ENCODE results near the gene TMUB1. TPM values are rescaled to one million over a fixed set of nuclear protein-coding genes. Genes with fewer than 3 reads are reported as not detected.

TMUB1 gene
- total RNA-seq, 1 experiment from 2014 or later: 51.2 TPM

GRCh38 chr7:151110236-151110940 lies 27.1 kb upstream of the TMUB1 start:
- intact Hi-C loops (cut with micrococcal nuclease; ENCODE audit: unreplicated experiment): loop anchor here (2.0 to 5.0 kb wide), 3 partner anchors 82 to 213 kb away; partner anchors contain the start of gene ABCB8
- Mint-ChIP-seq H3K4me3 (ENCODE audit: low read depth, unreplicated experiment) (no peak overlapping the region), H3K27ac (ENCODE audit: unreplicated experiment) (no peak overlapping the region), H3K9me3 (ENCODE audit: low read depth, unreplicated experiment) (no peaks in the 10 kb centered on the region), H3K4me1 (ENCODE audit: low read depth, unreplicated experiment) (no peaks in the 10 kb centered on the region), H3K36me3 (ENCODE audit: insufficient read depth, unreplicated experiment) (peaks cover 9% of the 10 kb centered on the region), H3K27me3 (ENCODE audit: unreplicated experiment) (no peaks in the 10 kb centered on the region)
- CTCF ChIA-PET: interaction anchor here (1.1 to 1.7 kb wide), 3 partner anchors 27 to 148 kb away, joined by 3 to 5 read pairs (median 4); partner anchors contain the start of genes ABCB8 and TMUB1
- BruUV-seq (replicated peaks): no TSS peak
- TF ChIP-seq, protein P1, sequence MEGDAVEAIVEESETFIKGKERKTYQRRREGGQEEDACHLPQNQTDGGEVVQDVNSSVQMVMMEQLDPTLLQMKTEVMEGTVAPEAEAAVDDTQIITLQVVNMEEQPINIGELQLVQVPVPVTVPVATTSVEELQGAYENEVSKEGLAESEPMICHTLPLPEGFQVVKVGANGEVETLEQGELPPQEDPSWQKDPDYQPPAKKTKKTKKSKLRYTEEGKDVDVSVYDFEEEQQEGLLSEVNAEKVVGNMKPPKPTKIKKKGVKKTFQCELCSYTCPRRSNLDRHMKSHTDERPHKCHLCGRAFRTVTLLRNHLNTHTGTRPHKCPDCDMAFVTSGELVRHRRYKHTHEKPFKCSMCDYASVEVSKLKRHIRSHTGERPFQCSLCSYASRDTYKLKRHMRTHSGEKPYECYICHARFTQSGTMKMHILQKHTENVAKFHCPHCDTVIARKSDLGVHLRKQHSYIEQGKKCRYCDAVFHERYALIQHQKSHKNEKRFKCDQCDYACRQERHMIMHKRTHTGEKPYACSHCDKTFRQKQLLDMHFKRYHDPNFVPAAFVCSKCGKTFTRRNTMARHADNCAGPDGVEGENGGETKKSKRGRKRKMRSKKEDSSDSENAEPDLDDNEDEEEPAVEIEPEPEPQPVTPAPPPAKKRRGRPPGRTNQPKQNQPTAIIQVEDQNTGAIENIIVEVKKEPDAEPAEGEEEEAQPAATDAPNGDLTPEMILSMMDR (IDR thresholded peaks at IDR 0.05; ENCODE audit: unreplicated experiment): no peak
- no peak for DNase-seq

DNA sequence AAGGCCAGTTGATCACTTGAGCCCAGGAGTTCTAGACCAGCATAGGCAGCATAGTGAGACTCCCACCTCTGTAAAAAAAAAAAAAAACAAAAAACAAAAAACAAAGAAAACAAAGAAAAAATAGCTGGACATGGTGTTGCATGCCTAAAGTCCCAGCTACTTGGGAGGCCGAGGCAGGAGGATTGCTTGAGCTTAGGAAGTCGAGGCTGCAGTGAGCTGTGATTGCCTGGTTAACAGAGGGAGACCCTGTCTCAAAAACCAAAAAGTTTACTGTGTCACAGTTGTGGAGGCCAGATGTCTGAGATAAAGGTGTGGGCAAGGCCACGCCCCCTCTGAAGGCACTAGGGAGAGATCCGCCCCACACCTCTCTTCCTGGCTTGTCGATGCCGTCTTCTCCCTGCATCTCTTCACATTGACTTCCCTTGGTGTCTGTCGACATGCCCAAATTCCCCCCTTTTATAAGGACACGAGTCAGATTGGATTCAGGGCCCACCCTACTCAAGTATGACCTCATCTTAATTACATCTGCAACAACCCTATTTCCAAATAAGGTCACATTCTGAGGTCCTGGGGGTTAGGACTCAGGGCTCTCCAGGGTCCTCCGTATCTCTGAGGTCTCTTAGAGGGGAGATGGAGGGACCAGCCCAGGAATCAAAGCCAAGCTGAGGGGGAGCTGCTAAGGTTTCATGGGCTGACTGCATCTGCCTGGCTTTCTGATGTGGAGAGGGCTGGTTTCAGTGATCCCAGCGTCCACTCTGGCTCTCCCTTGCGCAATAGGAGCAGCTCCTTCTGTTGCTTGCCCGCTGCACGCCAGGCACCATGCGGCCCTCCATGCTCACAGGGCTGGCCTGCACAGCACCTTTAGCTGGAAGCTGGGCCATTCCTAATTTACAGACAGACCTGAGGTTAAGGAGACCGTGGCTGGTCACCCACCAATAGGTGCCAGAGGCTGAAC lies 26.1 kb upstream of the TMUB1 start:
- Mint-ChIP-seq H3K27ac (ENCODE audit: unreplicated experiment) (no peak overlapping the region), H3K27me3 (ENCODE audit: unreplicated experiment) (no peaks in the 10 kb centered on the region), H3K4me3 (ENCODE audit: low read depth, unreplicated experiment) (no peak overlapping the region), H3K9me3 (ENCODE audit: low read depth, unreplicated experiment) (no peaks in the 10 kb centered on the region), H3K4me1 (ENCODE audit: low read depth, unreplicated experiment) (no peaks in the 10 kb centered on the region), H3K36me3 (ENCODE audit: insufficient read depth, unreplicated experiment) (peaks cover 9% of the 10 kb centered on the region)
- TF ChIP-seq, protein P1 (IDR thresholded peaks at IDR 0.05; ENCODE audit: unreplicated experiment): no peak
- DNase-seq: no peak
- CTCF ChIA-PET: interaction anchor here (1.7 kb wide), 1 partner anchor 81 kb away, joined by 5 read pairs; the partner anchor contains the start of gene ABCB8
- BruUV-seq (replicated peaks): no TSS peak
- intact Hi-C loops (cut with micrococcal nuclease; ENCODE audit: unreplicated experiment): loop anchor here (2.0 to 5.0 kb wide), 3 partner anchors 81 to 212 kb away; partner anchors contain the start of gene ABCB8

DNA sequence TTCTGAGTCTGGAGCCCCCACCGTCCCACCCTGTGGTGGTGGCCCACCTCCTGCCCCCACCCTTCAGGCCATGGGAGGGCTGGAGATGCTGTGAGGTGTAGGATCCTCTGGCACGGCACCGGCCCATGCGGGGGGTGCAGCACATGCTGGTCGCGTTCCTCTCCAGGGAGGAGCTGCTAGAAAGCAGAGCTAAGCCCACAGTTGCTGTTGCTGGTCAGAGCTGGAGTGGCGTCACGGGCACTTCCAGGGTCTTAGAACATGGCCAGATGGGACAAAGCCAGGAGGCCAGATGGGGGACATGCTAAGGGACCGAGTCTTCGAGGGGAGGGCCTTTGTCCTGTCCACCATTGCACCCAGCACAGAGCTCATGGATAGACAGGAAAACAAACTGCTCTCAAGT lies 24.6 kb upstream of the TMUB1 start:
- no TSS peak for BruUV-seq (replicated peaks)

More for the DNA sequence above, 24.6 kb upstream of the TMUB1 start:
- TF ChIP-seq, protein P1 (IDR thresholded peaks at IDR 0.05; ENCODE audit: unreplicated experiment): no peak
- H3K4me1 Mint-ChIP-seq (ENCODE audit: low read depth, unreplicated experiment): no peaks in the 10 kb centered on the region
- no peak overlapping the region for H3K27ac Mint-ChIP-seq (ENCODE audit: unreplicated experiment)
- no peak for DNase-seq
- H3K4me3 Mint-ChIP-seq (ENCODE audit: low read depth, unreplicated experiment): no peak overlapping the region
- intact Hi-C loops (cut with micrococcal nuclease; ENCODE audit: unreplicated experiment): no loop called here
- H3K9me3 Mint-ChIP-seq (ENCODE audit: low read depth, unreplicated experiment): no peaks in the 10 kb centered on the region
- CTCF ChIA-PET: interaction anchor here (0.6 to 0.7 kb wide), 2 partner anchors 18 to 145 kb away, joined by 4 to 6 read pairs; no protein-coding TSS in a partner anchor
- no peaks in the 10 kb centered on the region for H3K27me3 Mint-ChIP-seq (ENCODE audit: unreplicated experiment)
- no peaks in the 10 kb centered on the region for H3K36me3 Mint-ChIP-seq (ENCODE audit: insufficient read depth, unreplicated experiment)
